Measurements from ENCODE around the gene LACTB.

GRCh38 chr15:63188247-63188925, 66.7 kb downstream of the LACTB start:
- TF ChIP-seq ISL1 (CRISPR knock-in tag; IDR thresholded peaks at IDR 0.05) (no peak), ZNF70 (CRISPR knock-in tag; IDR thresholded peaks at IDR 0.05) (no peak), TCF4 (CRISPR knock-in tag; IDR thresholded peaks at IDR 0.05; ENCODE audit: borderline replicate concordance) (no peak), ZFP30 (CRISPR knock-in tag; IDR thresholded peaks at IDR 0.05) (no peak)

Measured in SK-N-SH treated with all-trans-retinoic acid at 6 μM for 48 hours (cell line).